Type B pancreatic cell (in vitro differentiated cells): ENCODE measurements around the gene WDR19. TPM values are rescaled to one million over a fixed set of nuclear protein-coding genes. Genes with fewer than 3 reads are reported as not detected.

ENCODE experiments used
- DNase-seq: peaks from one replicate; pipeline ENCODE4 v3.0.0; 2021; ENCODE audit warnings: mixed read lengths; ENCODE audit not compliant: unreplicated experiment; ENCODE audit errors: extremely low spot score
- H3K27ac Mint-ChIP-seq: 2 replicates; pipeline ENCODE4 v1.8.0; 2021; ENCODE audit warnings: mild to moderate bottlenecking, mixed read lengths
- H3K27me3 Mint-ChIP-seq: 2 replicates; pipeline ENCODE4 v1.8.0; 2021; ENCODE audit warnings: mixed read lengths
- H3K36me3 Mint-ChIP-seq: 2 replicates; pipeline ENCODE4 v1.8.0; 2021; ENCODE audit warnings: mixed read lengths
- H3K4me1 Mint-ChIP-seq: one replicate; pipeline ENCODE4 v1.8.0; 2021; ENCODE audit warnings: mixed read lengths; ENCODE audit not compliant: unreplicated experiment
- H3K4me3 Mint-ChIP-seq: 2 replicates; pipeline ENCODE4 v1.8.0; 2021; ENCODE audit warnings: mild to moderate bottlenecking, mixed read lengths
- H3K9me3 Mint-ChIP-seq: 2 replicates; pipeline ENCODE4 v1.8.0; 2021; ENCODE audit warnings: mixed read lengths
- total RNA-seq: library from RNA; stranded (reverse); gene quantifications from 2 replicates; pipeline ENCODE4 v1.2.1, GENCODE V29; 2021; ENCODE audit warnings: low replicate concordance
- TF ChIP-seq, protein P1 (sequence below): fragments of 200-600 bp; sonication (generic); conservative IDR thresholded peaks from 2 replicates; pipeline ENCODE4 v1.5.0; 2021; ENCODE audit warnings: antibody characterized with exemption, mild to moderate bottlenecking

Gene WDR19
- total RNA-seq, 1 donor from 2014 or later: 68.7 TPM

DNA sequence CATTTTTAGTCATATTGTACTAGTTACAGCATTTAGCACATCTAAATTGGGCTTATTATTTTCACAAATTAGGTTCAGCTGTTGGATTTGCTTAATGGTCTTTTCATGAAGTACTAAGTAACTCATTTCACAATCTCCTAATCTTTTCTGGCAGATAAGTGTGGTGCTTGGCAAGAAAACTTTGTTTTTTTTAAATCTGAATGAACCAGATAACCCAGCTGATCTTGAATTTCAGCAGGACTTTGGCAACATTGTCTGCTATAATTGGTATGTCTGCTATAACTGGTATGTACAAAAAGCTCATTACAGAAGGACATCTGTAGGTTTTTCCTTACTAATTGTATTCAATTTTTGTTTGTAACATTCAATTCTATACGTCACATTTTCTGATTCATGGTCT lies 22.7 kb downstream of the WDR19 start:
- H3K9me3 Mint-ChIP-seq: no peaks in the 10 kb centered on the region
- peaks cover 41% of the 10 kb centered on the region for H3K36me3 Mint-ChIP-seq
- TF ChIP-seq, protein P1, sequence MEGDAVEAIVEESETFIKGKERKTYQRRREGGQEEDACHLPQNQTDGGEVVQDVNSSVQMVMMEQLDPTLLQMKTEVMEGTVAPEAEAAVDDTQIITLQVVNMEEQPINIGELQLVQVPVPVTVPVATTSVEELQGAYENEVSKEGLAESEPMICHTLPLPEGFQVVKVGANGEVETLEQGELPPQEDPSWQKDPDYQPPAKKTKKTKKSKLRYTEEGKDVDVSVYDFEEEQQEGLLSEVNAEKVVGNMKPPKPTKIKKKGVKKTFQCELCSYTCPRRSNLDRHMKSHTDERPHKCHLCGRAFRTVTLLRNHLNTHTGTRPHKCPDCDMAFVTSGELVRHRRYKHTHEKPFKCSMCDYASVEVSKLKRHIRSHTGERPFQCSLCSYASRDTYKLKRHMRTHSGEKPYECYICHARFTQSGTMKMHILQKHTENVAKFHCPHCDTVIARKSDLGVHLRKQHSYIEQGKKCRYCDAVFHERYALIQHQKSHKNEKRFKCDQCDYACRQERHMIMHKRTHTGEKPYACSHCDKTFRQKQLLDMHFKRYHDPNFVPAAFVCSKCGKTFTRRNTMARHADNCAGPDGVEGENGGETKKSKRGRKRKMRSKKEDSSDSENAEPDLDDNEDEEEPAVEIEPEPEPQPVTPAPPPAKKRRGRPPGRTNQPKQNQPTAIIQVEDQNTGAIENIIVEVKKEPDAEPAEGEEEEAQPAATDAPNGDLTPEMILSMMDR: no peak
- no peaks in the 10 kb centered on the region for H3K4me1 Mint-ChIP-seq
- H3K27me3 Mint-ChIP-seq: no peaks in the 10 kb centered on the region
- H3K4me3 Mint-ChIP-seq: no peak overlapping the region
- no peak for DNase-seq
- no peak overlapping the region for H3K27ac Mint-ChIP-seq

DNA sequence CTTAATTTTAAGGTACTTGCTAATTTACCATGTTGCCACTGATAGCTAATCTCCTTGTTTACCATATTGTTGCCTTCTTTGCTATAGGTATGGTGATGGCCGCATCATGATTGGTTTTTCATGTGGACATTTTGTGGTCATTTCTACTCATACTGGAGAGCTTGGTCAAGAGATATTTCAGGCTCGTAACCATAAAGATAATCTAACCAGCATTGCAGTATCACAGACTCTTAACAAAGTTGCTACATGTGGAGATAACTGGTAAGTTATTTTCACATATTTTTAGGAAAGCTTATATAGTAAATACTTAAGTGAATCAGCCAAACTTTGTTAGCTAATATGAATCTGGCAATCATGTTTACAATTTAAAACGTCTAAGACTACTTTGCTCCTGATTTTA lies 23.1 kb downstream of the WDR19 start:
- H3K4me3 Mint-ChIP-seq: no peak overlapping the region
- no peaks in the 10 kb centered on the region for H3K4me1 Mint-ChIP-seq
- no peak for DNase-seq
- H3K36me3 Mint-ChIP-seq: peaks cover 40% of the 10 kb centered on the region
- no peak overlapping the region for H3K27ac Mint-ChIP-seq
- no peaks in the 10 kb centered on the region for H3K27me3 Mint-ChIP-seq
- H3K9me3 Mint-ChIP-seq: no peaks in the 10 kb centered on the region
- TF ChIP-seq, protein P1: no peak

DNA sequence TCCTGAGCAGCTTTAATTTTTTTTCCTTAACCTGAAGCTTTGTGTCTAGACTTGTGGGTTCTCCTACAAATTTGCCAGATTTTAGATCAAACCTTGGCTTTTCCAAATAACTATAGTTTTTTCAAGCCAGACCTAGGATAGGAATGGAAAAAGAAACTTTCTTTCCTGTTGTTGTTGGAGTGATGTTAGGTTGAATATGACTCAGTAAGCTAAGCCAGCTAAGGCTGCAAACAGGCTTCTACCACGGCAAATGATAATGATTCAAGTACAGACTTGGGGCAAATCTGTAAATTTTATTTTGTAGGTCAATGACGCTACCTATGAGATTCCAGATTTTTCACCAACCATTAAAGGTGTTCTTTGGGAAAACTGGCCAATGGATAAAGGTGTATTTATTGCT lies 45.6 kb downstream of the WDR19 start:
- TF ChIP-seq, protein P1: no peak
- Mint-ChIP-seq H3K4me1 (no peaks in the 10 kb centered on the region), H3K27ac (no peak overlapping the region), H3K27me3 (no peaks in the 10 kb centered on the region), H3K9me3 (no peaks in the 10 kb centered on the region), H3K4me3 (no peak overlapping the region), H3K36me3 (peaks cover 11% of the 10 kb centered on the region)
- no peak for DNase-seq

DNA sequence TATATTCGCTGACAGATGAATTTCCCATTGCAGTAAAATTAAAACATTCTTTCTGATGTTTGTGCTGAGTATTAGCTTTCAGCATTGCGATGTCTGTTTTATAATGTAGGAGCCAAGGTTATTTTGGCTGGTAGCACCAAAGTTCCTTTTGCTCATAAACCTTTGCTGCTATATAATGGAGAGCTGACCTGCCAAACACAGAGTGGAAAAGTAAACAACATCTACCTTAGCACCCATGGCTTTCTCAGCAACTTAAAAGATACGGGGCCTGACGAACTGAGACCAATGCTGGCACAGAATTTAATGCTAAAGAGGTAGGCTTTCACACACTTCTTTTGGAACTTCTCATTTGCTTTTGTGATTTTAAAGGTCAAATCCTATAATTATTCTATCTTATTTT lies 46.0 kb downstream of the WDR19 start:
- Mint-ChIP-seq H3K4me1 (no peaks in the 10 kb centered on the region), H3K36me3 (peaks cover 13% of the 10 kb centered on the region), H3K27me3 (no peaks in the 10 kb centered on the region), H3K27ac (no peak overlapping the region), H3K9me3 (no peaks in the 10 kb centered on the region), H3K4me3 (no peak overlapping the region)
- DNase-seq: no peak
- TF ChIP-seq, protein P1: no peak

DNA sequence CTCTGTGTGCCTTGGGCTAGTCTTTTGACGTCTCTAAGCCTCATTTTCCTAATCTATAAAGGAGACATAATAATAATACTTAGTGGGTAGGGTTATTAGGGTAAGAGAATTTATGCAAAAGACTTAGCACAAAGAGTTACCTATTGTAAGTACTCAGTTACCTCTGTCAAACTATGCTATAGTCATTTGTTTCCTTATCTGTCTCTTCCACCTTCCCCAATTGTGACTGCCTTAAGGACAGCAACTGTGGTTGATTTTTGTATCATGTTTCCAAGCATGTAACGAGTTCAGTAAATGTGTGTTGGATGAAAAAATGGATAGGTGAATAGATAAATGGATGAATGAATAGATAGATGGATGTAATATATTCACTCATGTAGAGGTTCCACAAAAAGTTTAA lies 48.1 kb downstream of the WDR19 start:
- Mint-ChIP-seq H3K4me1 (no peaks in the 10 kb centered on the region), H3K9me3 (no peaks in the 10 kb centered on the region), H3K27ac (no peak overlapping the region), H3K4me3 (no peak overlapping the region), H3K27me3 (no peaks in the 10 kb centered on the region), H3K36me3 (peaks cover 15% of the 10 kb centered on the region)
- TF ChIP-seq, protein P1: no peak
- DNase-seq: no peak

DNA sequence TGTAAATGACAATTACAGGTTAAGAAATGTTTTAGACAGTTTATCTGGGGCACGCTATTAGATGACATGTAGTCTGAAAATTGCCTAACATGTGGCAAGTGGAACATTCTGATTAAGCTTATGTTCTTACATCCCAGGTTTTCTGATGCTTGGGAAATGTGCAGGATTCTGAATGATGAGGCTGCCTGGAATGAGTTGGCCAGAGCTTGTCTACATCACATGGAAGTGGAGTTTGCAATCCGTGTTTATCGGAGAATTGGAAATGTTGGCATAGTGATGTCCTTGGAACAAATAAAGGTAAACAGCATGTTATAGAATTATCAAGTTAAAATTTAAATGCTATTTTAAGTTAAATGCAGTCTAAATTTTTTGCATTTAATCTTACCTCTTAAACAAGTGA lies 49.3 kb downstream of the WDR19 start:
- Mint-ChIP-seq H3K27me3 (no peaks in the 10 kb centered on the region), H3K27ac (no peak overlapping the region), H3K4me1 (no peaks in the 10 kb centered on the region), H3K36me3 (peaks cover 19% of the 10 kb centered on the region), H3K4me3 (no peak overlapping the region), H3K9me3 (no peaks in the 10 kb centered on the region)
- TF ChIP-seq, protein P1: no peak
- no peak for DNase-seq
